Skeletal muscle satellite cell (primary cell): ENCODE measurements around the gene NAV3.

Experiments used
- H3K27me3 ChIP-seq: 2 replicates; pipeline ENCODE4 v1.7.0; 2013; ENCODE audit warnings: low read length; ENCODE audit not compliant: control insufficient read depth, insufficient read depth
- H3K36me3 ChIP-seq: 2 replicates; pipeline ENCODE4 v1.7.0; 2013; ENCODE audit warnings: mild to moderate bottlenecking, control low read depth, low read length; ENCODE audit not compliant: insufficient read depth
- H3K4me1 ChIP-seq: 2 replicates; pipeline ENCODE4 v1.7.0; 2013; ENCODE audit warnings: low read length; ENCODE audit not compliant: control insufficient read depth, insufficient read depth
- H3K4me2 ChIP-seq: 2 replicates; pipeline ENCODE4 v1.7.0; 2013; ENCODE audit warnings: mild to moderate bottlenecking, low read length
- H3K4me3 ChIP-seq: 2 replicates; pipeline ENCODE4 v1.7.0; 2013; ENCODE audit warnings: low read length
- H3K9ac ChIP-seq: 2 replicates; pipeline ENCODE4 v1.7.0; 2013; ENCODE audit warnings: mild to moderate bottlenecking, low read depth, low read length, moderate library complexity
- H3K9me3 ChIP-seq: replicated peaks from 2 replicates; pipeline ENCODE4 v1.7.0; 2013; ENCODE audit warnings: mild to moderate bottlenecking, control low read depth, low read length

NAV3 gene

DNA sequence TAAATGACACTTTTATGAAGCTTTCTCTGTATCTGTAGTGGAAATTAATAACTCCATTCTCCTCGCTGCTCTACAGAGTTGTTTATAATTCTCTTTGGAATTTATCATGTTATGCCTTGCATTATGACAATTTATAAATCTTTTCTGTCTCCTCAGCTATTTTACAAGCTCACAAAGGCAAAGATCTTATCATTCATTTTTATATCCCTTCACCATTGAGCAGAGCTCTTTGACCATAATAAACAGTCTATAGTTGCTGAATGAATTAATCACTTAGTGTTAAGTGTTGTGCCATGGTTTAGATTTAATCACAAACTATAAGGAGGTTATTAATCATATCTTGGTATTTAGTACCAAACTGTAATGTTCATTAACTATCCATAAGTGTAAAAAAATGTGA is 126.4 kb downstream of the NAV3 start:
- H3K4me1 ChIP-seq, result peaks cover 8% of the 10 kb centered on the region
- no peaks in the 10 kb centered on the region for H3K27me3 ChIP-seq
- H3K9me3 ChIP-seq, result no peaks in the 10 kb centered on the region
- H3K36me3 ChIP-seq, result peaks cover 10% of the 10 kb centered on the region
- H3K9ac ChIP-seq, result no peak overlapping the region
- no peak overlapping the region for H3K4me2 ChIP-seq
- H3K4me3 ChIP-seq, result no peak overlapping the region

DNA sequence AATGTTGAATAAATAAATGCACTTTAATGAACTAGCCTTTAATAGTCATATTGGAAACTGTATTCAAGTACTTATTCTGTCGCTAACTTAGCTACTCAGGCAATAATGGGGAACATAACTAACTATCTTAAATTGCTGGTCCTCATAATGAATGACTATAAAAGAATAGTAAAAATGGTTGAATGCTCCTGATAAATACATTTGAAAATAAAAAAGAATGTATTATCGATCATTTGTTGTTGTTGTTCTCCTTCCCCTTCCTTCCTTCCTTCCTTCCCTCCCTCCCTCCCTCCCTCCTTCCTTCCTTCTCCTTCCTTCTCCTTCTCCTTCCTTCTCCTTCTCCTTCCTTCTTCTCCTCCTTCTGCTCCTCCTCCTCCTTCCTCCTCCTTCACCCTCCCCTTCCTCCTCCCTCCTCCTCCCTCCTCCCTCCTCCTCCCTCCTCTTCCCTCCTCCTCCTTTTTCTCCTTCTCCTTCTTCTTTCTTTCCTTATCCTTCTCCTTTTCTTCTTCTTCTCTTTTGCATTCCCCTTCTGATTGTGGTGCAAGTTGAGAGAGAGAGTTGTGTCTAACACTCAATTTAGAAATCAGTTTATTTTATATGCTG is 133.0 kb downstream of the NAV3 start:
- no peak overlapping the region for H3K4me2 ChIP-seq
- H3K4me3 ChIP-seq, result no peak overlapping the region
- H3K9me3 ChIP-seq, result no peaks in the 10 kb centered on the region
- no peaks in the 10 kb centered on the region for H3K27me3 ChIP-seq
- H3K4me1 ChIP-seq, result no peaks in the 10 kb centered on the region
- no peak overlapping the region for H3K9ac ChIP-seq
- H3K36me3 ChIP-seq, result peaks cover 13% of the 10 kb centered on the region

DNA sequence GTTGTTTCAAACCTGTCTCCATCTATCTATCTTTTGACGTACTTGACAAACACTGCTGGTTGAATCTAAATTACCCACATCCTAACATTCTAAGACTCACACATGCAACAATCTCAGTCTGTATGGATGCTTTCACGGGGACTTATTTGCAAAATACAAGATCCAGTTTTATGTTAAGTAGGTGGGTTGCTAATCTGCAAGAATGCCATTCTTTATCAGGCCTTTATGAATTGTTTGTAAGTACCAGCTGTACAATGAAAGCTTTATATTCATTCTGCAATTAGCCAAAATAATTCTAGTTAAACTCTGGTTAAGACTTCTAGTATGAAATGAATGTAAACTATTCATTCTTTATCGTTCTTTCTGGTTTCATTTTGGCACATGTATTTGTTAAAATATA is 135.1 kb downstream of the NAV3 start:
- Histone ChIP-seq H3K9ac (no peak overlapping the region), H3K4me2 (no peak overlapping the region), H3K4me3 (no peak overlapping the region), H3K4me1 (no peaks in the 10 kb centered on the region), H3K9me3 (no peaks in the 10 kb centered on the region), H3K36me3 (peaks cover 28% of the 10 kb centered on the region), H3K27me3 (no peaks in the 10 kb centered on the region)

DNA sequence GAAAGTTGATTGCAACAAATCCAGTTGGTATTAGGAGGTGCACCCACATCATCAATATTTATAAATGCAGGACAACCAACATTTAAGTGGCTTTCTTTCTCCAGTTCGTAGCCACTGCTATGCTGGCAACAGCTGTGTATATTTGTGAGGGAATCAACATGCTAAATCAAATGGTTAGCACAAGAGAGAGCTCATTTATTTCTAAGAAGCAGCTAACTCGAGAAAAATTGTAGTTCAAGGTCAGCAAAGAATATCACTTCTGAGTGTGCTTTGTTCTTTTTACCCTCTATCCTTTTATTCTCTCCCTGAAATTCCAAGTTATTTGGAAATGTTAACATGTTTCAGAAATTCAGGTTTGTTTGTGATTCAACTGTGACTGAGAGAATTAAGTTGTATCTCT is 137.3 kb downstream of the NAV3 start:
- H3K27me3 ChIP-seq, result no peaks in the 10 kb centered on the region
- H3K36me3 ChIP-seq, result peaks cover 22% of the 10 kb centered on the region
- no peak overlapping the region for H3K4me3 ChIP-seq
- no peaks in the 10 kb centered on the region for H3K4me1 ChIP-seq
- H3K9me3 ChIP-seq, result no peaks in the 10 kb centered on the region
- H3K9ac ChIP-seq, result no peak overlapping the region
- H3K4me2 ChIP-seq, result no peak overlapping the region

DNA sequence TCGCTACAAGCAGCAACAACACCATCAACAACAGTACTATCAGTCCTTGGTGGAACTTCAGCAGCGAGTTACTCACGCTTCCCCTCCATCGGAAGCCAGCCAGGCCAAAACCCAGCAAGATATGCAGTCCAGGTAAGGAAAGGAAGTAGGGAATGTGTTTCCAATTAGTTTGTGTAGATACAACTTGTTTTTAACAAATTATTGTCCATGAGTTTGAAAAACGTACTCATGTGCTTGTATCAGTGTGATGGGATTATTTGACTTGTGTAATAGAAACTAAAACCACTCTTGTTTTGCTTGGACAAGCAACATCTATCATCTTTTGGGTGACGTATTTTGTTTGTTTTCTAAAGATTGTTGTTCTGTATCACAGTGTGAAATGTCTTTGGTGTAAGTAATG is 137.9 kb downstream of the NAV3 start:
- no peak overlapping the region for H3K4me2 ChIP-seq
- H3K9ac ChIP-seq, result no peak overlapping the region
- H3K4me3 ChIP-seq, result no peak overlapping the region
- H3K36me3 ChIP-seq, result peaks cover 28% of the 10 kb centered on the region
- H3K4me1 ChIP-seq, result no peaks in the 10 kb centered on the region
- no peaks in the 10 kb centered on the region for H3K27me3 ChIP-seq
- H3K9me3 ChIP-seq, result no peaks in the 10 kb centered on the region

DNA sequence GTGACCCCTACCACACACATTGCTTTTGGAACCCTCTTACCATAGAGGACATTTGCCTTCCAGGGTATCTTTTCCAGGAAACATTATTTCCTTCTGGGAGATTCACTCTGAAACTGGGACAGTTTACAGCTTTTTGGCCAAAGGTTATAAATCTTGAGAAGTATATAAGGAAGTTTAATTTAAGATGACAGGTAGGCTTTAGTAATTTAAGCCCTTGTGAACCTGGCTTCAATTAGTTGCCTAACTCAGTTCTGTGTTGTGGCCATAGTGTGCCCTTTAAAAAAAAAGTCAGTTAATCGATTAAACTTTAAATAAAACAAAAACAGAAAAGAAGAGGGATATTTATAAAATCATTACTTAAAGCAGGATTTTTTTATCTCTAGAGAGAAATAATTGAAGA is 142.9 kb downstream of the NAV3 start:
- H3K36me3 ChIP-seq, result peaks cover 38% of the 10 kb centered on the region
- H3K4me1 ChIP-seq, result no peaks in the 10 kb centered on the region
- H3K9me3 ChIP-seq, result no peaks in the 10 kb centered on the region
- no peaks in the 10 kb centered on the region for H3K27me3 ChIP-seq
- no peak overlapping the region for H3K9ac ChIP-seq
- no peak overlapping the region for H3K4me3 ChIP-seq
- no peak overlapping the region for H3K4me2 ChIP-seq

DNA sequence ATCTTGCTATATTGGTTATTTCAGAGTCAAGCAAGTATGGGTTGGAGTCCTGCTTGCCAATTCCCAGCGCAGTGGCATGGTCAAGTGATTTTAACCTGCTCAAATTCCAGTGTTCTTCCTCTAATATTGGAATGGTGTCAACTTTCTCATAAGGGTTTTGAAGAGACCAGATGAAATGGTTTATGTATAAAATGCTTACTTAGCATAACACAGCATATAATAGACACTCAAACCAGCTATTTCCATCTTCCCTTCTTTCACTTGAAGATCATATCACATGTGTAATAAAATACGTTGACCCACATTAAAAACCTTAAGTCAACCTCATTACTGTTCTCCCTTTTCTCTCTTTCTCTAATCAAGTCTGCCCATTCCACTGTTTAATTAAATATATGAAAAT is 144.0 kb downstream of the NAV3 start:
- Histone ChIP-seq H3K27me3 (no peaks in the 10 kb centered on the region), H3K4me1 (no peaks in the 10 kb centered on the region), H3K9me3 (no peaks in the 10 kb centered on the region), H3K4me2 (no peak overlapping the region), H3K9ac (no peak overlapping the region), H3K36me3 (peaks cover 29% of the 10 kb centered on the region), H3K4me3 (no peak overlapping the region)

DNA sequence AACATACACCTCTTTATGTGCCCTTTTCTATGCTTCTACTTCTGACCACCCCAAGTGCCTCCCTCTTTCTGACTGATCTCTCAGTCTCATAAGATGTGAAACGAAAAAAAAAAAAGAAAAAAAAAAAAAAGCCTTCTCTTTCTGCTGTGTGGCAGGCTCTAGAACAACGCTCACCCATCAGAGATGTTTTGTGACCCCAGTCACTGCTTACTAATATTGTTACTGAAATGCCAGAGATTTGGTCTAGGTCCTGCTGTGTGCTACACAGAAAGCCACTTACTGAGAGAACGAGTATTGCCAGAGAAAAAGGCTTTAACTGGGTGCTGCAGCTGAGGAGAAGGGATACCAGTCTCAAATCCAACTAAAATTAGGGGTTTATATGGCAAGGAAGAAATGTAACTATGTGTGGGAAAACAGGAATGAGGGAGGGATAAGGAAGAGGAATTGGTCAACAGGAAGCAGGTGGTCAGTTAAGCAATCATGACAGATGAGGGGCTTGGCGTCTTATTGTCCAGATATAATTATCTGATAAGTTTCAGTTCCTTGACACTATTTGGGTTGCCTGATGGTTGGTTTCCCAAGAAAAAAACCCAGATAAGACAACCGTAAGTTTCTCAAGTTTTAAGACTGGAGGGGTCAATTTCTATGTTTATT is 149.0 kb downstream of the NAV3 start:
- no peaks in the 10 kb centered on the region for H3K4me1 ChIP-seq
- H3K4me3 ChIP-seq, result no peak overlapping the region
- no peaks in the 10 kb centered on the region for H3K9me3 ChIP-seq
- H3K9ac ChIP-seq, result no peak overlapping the region
- H3K27me3 ChIP-seq, result no peaks in the 10 kb centered on the region
- H3K4me2 ChIP-seq, result no peak overlapping the region
- peaks cover 33% of the 10 kb centered on the region for H3K36me3 ChIP-seq

DNA sequence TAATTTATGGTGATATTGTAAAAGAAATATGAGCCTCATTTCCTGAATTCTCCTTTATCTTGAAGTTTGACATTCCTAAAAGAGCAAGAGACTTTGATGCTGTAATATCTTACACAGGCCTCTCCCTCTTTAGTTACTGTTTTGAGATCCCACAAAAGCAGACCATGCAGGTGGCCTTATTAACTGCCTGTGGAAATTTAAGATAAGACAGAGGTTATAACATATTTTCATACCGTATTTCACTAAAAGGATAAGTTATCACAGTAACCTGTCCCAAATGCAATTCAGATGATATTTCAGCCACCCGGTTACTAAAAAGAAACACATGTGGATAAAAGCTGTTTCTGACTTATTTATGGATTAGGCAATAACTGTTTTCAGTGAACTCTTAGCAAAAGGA is 150.1 kb downstream of the NAV3 start:
- no peak overlapping the region for H3K9ac ChIP-seq
- peaks cover 25% of the 10 kb centered on the region for H3K36me3 ChIP-seq
- no peak overlapping the region for H3K4me2 ChIP-seq
- no peaks in the 10 kb centered on the region for H3K27me3 ChIP-seq
- H3K9me3 ChIP-seq, result no peaks in the 10 kb centered on the region
- H3K4me1 ChIP-seq, result no peaks in the 10 kb centered on the region
- H3K4me3 ChIP-seq, result no peak overlapping the region

DNA sequence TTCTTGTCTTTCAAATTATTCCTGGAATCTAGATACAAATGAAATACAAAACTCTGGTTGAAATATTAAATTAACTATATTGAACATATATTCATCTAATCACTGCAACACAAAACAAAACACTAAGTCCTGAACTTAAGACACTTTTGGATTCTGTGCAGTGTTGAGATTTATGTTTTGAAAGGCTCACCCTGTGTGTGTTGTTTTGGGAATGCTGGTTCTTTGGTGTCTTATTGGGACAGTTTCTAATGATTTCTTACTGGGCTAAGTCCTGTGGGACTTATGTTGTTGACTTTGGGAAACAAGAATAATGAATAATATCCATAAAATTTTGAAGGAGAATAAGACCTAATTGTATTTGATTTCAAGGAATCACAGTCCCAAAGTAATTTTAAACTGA is 153.2 kb downstream of the NAV3 start:
- no peaks in the 10 kb centered on the region for H3K27me3 ChIP-seq
- H3K36me3 ChIP-seq, result peaks cover 18% of the 10 kb centered on the region
- H3K4me2 ChIP-seq, result no peak overlapping the region
- no peaks in the 10 kb centered on the region for H3K9me3 ChIP-seq
- H3K4me3 ChIP-seq, result no peak overlapping the region
- no peak overlapping the region for H3K9ac ChIP-seq
- no peaks in the 10 kb centered on the region for H3K4me1 ChIP-seq

DNA sequence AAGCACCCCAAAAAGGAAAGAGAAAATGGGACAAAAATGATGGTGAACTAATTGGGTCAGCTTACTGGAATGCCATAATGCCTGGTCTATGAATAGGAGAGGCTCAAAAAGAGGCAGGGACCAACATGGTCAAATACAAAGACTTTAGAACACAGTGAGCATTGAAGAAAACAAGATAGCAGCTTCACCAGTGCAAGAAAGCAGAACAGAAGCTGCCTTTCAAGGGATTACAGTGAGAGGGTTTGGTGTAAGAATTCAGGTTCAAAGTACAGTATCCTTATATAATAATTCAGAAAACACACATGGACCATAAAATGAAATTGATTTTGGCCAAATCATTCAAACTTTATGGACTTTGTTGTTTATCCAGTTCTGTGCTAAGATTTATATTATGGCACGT is 162.1 kb downstream of the NAV3 start:
- H3K27me3 ChIP-seq, result no peaks in the 10 kb centered on the region
- no peaks in the 10 kb centered on the region for H3K9me3 ChIP-seq
- no peak overlapping the region for H3K4me2 ChIP-seq
- no peak overlapping the region for H3K4me3 ChIP-seq
- peaks cover 12% of the 10 kb centered on the region for H3K4me1 ChIP-seq
- H3K9ac ChIP-seq, result no peak overlapping the region
- peaks cover 10% of the 10 kb centered on the region for H3K36me3 ChIP-seq

DNA sequence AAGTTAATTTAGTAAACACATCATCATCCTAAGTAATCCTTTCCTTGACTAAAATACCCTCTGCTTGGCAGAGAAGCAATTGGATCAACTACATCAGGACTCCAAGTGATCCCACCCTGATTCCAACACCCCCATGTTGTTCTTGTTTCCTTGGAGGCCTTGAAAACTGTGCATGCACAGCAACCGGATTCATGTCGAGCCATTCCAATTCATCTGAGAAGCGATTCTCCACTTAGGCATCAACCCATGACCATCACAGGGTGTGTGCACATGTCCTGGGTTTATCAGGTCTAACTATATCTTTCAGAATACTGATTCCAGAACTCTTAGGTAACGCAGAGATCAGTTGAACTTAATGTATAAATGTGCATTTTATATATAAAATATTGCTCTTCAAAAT is 163.0 kb downstream of the NAV3 start:
- peaks cover 12% of the 10 kb centered on the region for H3K4me1 ChIP-seq
- peaks cover 17% of the 10 kb centered on the region for H3K36me3 ChIP-seq
- H3K9ac ChIP-seq, result no peak overlapping the region

More for the DNA sequence above, 163.0 kb downstream of the NAV3 start:
- H3K27me3 ChIP-seq, result no peaks in the 10 kb centered on the region
- no peak overlapping the region for H3K4me3 ChIP-seq
- no peaks in the 10 kb centered on the region for H3K9me3 ChIP-seq
- no peak overlapping the region for H3K4me2 ChIP-seq
